Lower lobe of right lung (tissue), 2 donors: ENCODE measurements around the gene POLR2J. TPM values are rescaled to one million over a fixed set of nuclear protein-coding genes. Genes with fewer than 3 reads are reported as not detected.

Experiments used
- ATAC-seq, 2 donors: fragments of 200-7000 bp; cut with Tn5 transposase; one replicate each; pipeline ENCODE4 v1.9.1; 2020 to 2022; ENCODE audit warnings: mild to moderate bottlenecking in 2 of 2, moderate library complexity in 2 of 2
- DNase-seq: peaks from one replicate; pipeline ENCODE4 v3.0.0-alpha.2; 2020
- H3K27ac ChIP-seq: fragments of 200-600 bp; one replicate; pipeline ENCODE4 v1.8.0; 2022
- H3K27me3 ChIP-seq: fragments of 200-600 bp; one replicate; pipeline ENCODE4 v1.8.0; 2022; ENCODE audit warnings: low read depth
- H3K36me3 ChIP-seq: fragments of 200-600 bp; one replicate; pipeline ENCODE4 v1.8.0; 2022; ENCODE audit warnings: mild to moderate bottlenecking
- H3K4me1 ChIP-seq: fragments of 200-600 bp; one replicate; pipeline ENCODE4 v1.8.0; 2022
- H3K4me3 ChIP-seq: fragments of 200-600 bp; one replicate; pipeline ENCODE4 v1.8.0; 2022; ENCODE audit warnings: mild to moderate bottlenecking
- H3K9me3 ChIP-seq: fragments of 200-600 bp; one replicate; pipeline ENCODE4 v1.8.0; 2022
- CTCF ChIP-seq: fragments of 200-600 bp; IDR thresholded peaks from one replicate; pipeline ENCODE4 v1.8.0; 2022; ENCODE audit warnings: antibody characterized with exemption, mild to moderate bottlenecking
- intact Hi-C: fragments of 100-400 bp; cut with DNase I; formaldehyde crosslinking; loops from one replicate; pipeline ENCODE4 v1.11.0; 2022
- total RNA-seq: library from RNA; stranded (reverse); fragmentation: NEBNext Ultra II Directional; extraction: Animal tissue kit (Norgen Biotek cat#: 25700); gene quantifications from one replicate; pipeline ENCODE4 v1.2.1, GENCODE V29; 2021
- donor health status: DM: no; HTN: yes; CAD: no; lungs with severe emphysema.

Gene POLR2J
- total RNA-seq, 1 donor from 2014 or later: 37.9 TPM

- no peak overlapping the region for H3K27ac ChIP-seq
- H3K4me1 ChIP-seq: peaks cover 30% of the 10 kb centered on the region
- no peaks in the 10 kb centered on the region for H3K27me3 ChIP-seq
- intact Hi-C loops: no loop called here
- no peak for ATAC-seq
- H3K9me3 ChIP-seq: no peaks in the 10 kb centered on the region
- peaks cover 7% of the 10 kb centered on the region for H3K36me3 ChIP-seq
- DNase-seq: no peak
- no peak for TF ChIP-seq CTCF
- no peak overlapping the region for H3K4me3 ChIP-seq
These were observed 42.6 kb downstream of the POLR2J start for GRCh38 chr7:102436118-102436517.

- DNase-seq (no peak), ATAC-seq (peak; percentile 10 to 20)
- Histone ChIP-seq H3K27ac (peak overlapping the region; percentile 83), H3K4me3 (peak overlapping the region; percentile 84), H3K36me3 (peaks cover 4% of the 10 kb centered on the region), H3K4me1 (peaks cover 30% of the 10 kb centered on the region), H3K9me3 (no peaks in the 10 kb centered on the region), H3K27me3 (no peaks in the 10 kb centered on the region)
- no peak for TF ChIP-seq CTCF
- intact Hi-C loops: no loop called here
These were observed 44.7 kb downstream of the POLR2J start for GRCh38 chr7:102434039-102434486.

- peak within 1 kb of the TSS; percentile 84 for H3K4me3 ChIP-seq
- H3K9me3 ChIP-seq: no peaks in the 10 kb centered on the region
- TF ChIP-seq CTCF: no peak
- no peaks in the 10 kb centered on the region for H3K36me3 ChIP-seq
- no peaks in the 10 kb centered on the region for H3K27me3 ChIP-seq
- H3K27ac ChIP-seq: peak within 1 kb of the TSS; percentile 83
- intact Hi-C loops: no loop called here
- ATAC-seq: peak; percentile 88 to 92
- peaks cover 30% of the 10 kb centered on the region for H3K4me1 ChIP-seq
- peak; percentile 89 for DNase-seq
These were observed 45.3 kb downstream of the POLR2J start, which contains the start of gene ORAI2 for GRCh38 chr7:102433219-102434038. Gene ORAI2, plus strand, starts transcription at chr7:102433575. Its CDS starts 5,382 bp downstream, at chr7:102438957.

GRCh38 chr7:102432442-102433218, 46.1 kb downstream of the POLR2J start:
- Histone ChIP-seq H3K4me1 (peaks cover 30% of the 10 kb centered on the region), H3K4me3 (peak overlapping the region; percentile 84), H3K36me3 (no peaks in the 10 kb centered on the region), H3K9me3 (no peaks in the 10 kb centered on the region), H3K27me3 (no peaks in the 10 kb centered on the region), H3K27ac (peak overlapping the region; percentile 79)
- ATAC-seq (peak; percentile 34 to 49), DNase-seq (no peak)
- TF ChIP-seq CTCF: no peak
- intact Hi-C loops: no loop called here

- Histone ChIP-seq H3K27ac (peak overlapping the region; percentile 79), H3K9me3 (no peaks in the 10 kb centered on the region), H3K27me3 (no peaks in the 10 kb centered on the region), H3K4me3 (no peak overlapping the region), H3K4me1 (peaks cover 37% of the 10 kb centered on the region), H3K36me3 (no peaks in the 10 kb centered on the region)
- TF ChIP-seq CTCF: no peak
- no peak for ATAC-seq
- intact Hi-C loops: no loop called here
- no peak for DNase-seq
These were observed 47.0 kb downstream of the POLR2J start for GRCh38 chr7:102431617-102432298.
